Mucosa of descending colon (tissue), 3 donors: Measurements from ENCODE around the gene CCDC66. TPM values are rescaled to one million over a fixed set of nuclear protein-coding genes. Genes with fewer than 3 reads are reported as not detected.

Experiments used
- ATAC-seq: fragments of 200-7000 bp; cut with Tn5 transposase; one replicate; pipeline ENCODE4 v1.9.1; 2020; ENCODE audit warnings: mild to moderate bottlenecking, moderate library complexity
- DNase-seq, 3 donors: peaks; one replicate each; pipeline ENCODE4 v3.0.0-alpha.2; 2020
- H3K36me3 ChIP-seq: fragments of 200-600 bp; one replicate; pipeline ENCODE4 v1.8.0; 2021; ENCODE audit warnings: low read depth, mild to moderate bottlenecking
- H3K4me1 ChIP-seq: fragments of 200-600 bp; one replicate; pipeline ENCODE4 v1.8.0; 2021; ENCODE audit warnings: low read depth, mild to moderate bottlenecking
- H3K4me3 ChIP-seq: fragments of 200-600 bp; one replicate; pipeline ENCODE4 v1.8.0; 2021; ENCODE audit warnings: mild to moderate bottlenecking
- H3K9me3 ChIP-seq: fragments of 200-600 bp; one replicate; pipeline ENCODE4 v1.8.0; 2021; ENCODE audit warnings: mild to moderate bottlenecking
- CTCF ChIP-seq: fragments of 200-600 bp; IDR thresholded peaks from one replicate; pipeline ENCODE4 v1.8.0; 2022; ENCODE audit warnings: antibody characterized with exemption, mild to moderate bottlenecking
- intact Hi-C, 2 donors: fragments of 100-400 bp; cut with DNase I in 1 of 2; cut with micrococcal nuclease in 1 of 2; formaldehyde crosslinking; loops; one replicate each; pipeline versions ENCODE4 v1.11.0 to v1.11.1; 2022; cut with DNase I, micrococcal nuclease
- total RNA-seq, 3 donors: library from RNA; stranded (reverse); fragmentation: NEBNext Ultra II Directional in 2 of 3; extraction: Animal tissue kit (Norgen Biotek cat#: 25700) in 2 of 3; gene quantifications; one replicate each; pipeline versions ENCODE4 v1.2.1 to v1.2.4, GENCODE V29; 2021 to 2023
- donor health status: DM: no; HTN: no; CAD: no; lungs with moderate emphysema.
- donor health status: DM: no; HTN: no; CAD: no.
- donor health status: DM: no; HTN: yes; CAD: no.

CCDC66 gene
- total RNA-seq, 3 donors from 2014 or later = 17.5 to 35.2 (median 25.5) TPM

GRCh38 chr3:56667973-56668579 lies 111.1 kb downstream of the CCDC66 start:
- H3K36me3 ChIP-seq = no peaks in the 10 kb centered on the region
- no peak overlapping the region for H3K4me3 ChIP-seq
- no peak for ATAC-seq
- intact Hi-C loops = no loop called here
- H3K4me1 ChIP-seq = no peaks in the 10 kb centered on the region
- no peak for TF ChIP-seq CTCF
- DNase-seq = no peak
- H3K9me3 ChIP-seq = no peaks in the 10 kb centered on the region

Other genes with a start within 250 kb of the CCDC66 start
- gene ERC2, start 88.7 kb upstream of the CCDC66 start, total RNA-seq = 1 to 10 TPM in 1 of 3 donors, under 1 TPM in 2; 0.06 to 1.8 (median 0.43) TPM
- gene TASOR, start 126.1 kb downstream of the CCDC66 start, total RNA-seq = 10 to 100 TPM; 33.6 to 62.0 (median 43.0) TPM
- gene ARHGEF3, start 244.8 kb downstream of the CCDC66 start, total RNA-seq = 10 to 100 TPM; 10.1 to 34.5 (median 15.5) TPM